Measurements from ENCODE around the gene KIRREL3. TPM values are rescaled to one million over a fixed set of nuclear protein-coding genes. Genes with fewer than 3 reads are reported as not detected.

Gene KIRREL3
- total and polyA plus RNA-seq, 2 of the 4 experiments (the other 2 are of a cell fraction): 10.9 to 15.9 TPM

Small RNAs within 50 kb of the gene (microRNA-seq; reads per million reads assigned to microRNA genes)
- gene AP001318.3 (ENCODE audit: insufficient read depth, insufficient read length): not detected
- gene MIR3167 (ENCODE audit: insufficient read depth in 1 of 2, insufficient read length in 1 of 2, unreplicated experiment in 1 of 2): 5.8 to 21.7 reads per million in 2 experiments

Small RNAs within 50 kb of the gene (small RNA-seq; reads per million reads assigned to genes)
- gene AP001318.3 (0 reads per million in 5 experiments), gene MIR3167 (0.39 to 37.6 (median 16.2) reads per million in 5 experiments)

All from IMR-90 (cell line).